ENCODE measurements around the gene ANGPTL4.

Gene ANGPTL4

DNA sequence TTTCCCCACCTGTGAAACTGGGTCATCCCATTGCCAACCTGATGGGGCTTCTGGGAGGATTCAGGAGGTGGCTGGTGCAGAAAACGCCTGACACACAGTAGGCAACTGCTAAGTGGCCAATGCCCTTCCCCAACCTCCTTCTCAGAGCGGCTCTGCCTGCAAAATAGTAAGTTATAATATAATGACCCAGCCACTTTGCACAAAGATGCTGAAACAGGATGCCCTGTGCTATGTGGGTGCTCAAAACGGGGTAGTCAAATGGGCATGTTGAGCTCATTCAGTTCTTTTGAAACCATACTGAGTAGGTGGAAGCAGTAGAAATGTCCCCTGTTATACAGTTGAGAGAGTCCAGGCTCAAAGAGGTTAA, 49.7 kb downstream of the ANGPTL4 start:
- DNase-seq (ENCODE audit: low read depth in 2 of 2) = no peak

DNA sequence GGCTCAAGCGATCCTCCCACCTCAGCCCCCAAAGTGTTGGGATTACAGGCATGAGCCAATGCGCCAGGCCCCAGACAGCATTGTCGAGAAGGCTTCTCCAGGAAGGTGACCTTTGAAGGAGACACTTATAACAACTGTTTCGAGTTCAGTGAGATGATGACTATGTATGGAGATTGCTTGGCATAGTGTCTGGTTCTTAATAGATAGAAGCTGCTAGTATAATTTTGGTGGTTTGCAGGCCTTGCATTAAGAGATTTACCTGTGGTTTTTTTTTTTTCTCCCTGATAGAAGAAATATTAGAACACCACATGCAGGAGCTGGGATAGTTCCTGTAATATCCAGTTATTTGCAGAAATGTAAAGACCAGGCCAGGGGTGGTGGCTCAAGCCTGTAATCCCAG, 52.8 kb downstream of the ANGPTL4 start:
- DNase-seq (ENCODE audit: low read depth in 2 of 2) = no peak

DNA sequence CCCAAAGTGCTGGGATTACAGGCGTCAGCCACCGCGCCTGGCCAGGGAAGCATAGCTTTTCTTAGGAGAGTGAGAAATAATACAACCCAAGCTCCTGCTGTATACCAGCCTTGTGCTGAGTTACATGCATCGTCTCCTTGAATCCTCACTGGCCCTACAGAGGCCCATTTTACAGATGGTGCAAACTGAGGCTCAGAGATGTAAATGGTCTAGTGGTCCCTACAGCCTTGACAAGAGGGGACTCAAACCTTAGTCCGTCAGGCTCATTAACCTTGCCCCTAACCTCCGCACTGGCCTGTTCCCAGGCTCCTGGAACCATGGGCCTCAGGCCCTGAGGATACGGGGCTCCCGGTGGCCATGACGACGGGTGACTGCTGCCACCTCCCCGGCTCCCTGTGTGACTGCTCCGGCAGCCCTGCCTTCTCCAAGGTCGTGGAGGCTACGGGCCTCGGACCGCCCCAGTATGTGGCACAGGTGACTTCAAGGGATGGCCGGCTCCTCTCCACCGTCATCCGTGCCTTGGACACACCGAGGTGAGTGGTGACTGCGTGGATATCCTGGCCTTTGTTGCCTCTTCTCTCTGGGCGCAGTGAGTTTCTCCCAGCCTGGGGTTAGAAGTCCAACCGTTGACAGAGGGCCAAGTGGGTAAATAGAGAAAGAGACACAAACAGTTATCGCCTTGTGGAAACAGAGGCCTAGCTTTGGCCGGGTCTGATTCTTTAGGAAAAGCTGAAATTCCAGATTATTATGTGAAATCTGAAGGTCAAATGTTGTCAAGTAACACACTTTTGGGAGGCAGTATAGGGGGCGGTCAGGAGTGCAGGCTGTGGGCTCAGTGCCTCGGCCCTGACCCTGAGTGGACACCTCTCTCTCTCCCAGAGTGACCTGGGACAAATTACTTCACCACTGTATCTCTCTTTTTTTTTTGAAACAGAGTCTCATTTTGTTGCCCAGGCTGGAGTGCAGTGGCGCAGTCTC, 57.8 kb downstream of the ANGPTL4 start:
- DNase-seq (ENCODE audit: low read depth in 2 of 2) = no peak

DNA sequence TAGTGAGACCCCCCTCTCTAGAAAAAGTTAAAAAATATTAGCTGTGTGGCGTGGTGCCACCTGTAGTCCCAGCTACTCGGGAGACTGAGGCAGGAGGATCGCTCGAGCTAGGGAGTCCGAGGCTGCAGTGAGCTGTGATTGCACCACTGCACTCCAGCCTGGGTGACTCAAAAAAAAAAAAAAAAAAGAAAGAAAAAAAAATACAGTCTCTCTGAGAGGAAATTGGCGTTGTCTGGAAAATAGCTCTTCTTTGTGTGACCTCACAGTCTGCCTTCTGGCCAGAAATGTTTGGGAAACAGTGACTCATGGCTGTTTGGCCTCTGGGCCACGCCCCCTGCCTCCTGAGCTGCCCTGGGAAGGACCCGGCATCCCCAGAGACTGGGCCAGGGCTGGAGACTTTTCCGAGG, 59.9 kb downstream of the ANGPTL4 start:
- DNase-seq (ENCODE audit: low read depth in 2 of 2) = no peak

All from stimulated activated CD4-positive, alpha-beta T cell treated with anti-CD3 and anti-CD28 coated beads, Interleukin-4, amount 100 ng/mL, for 48 hours (primary cell).